Eye (tissue), 1 donor: ENCODE measurements around the gene GGNBP2.
A peak's percentile ranks its signal among the peaks of the same experiment; 100 is the strongest.

Experiments
- DNase-seq: peaks from one replicate; pipeline ENCODE4 v3.0.0-alpha.2; 2015

Gene GGNBP2

GRCh38 chr17:36566081-36566480 lies 21.4 kb downstream of the GGNBP2 start:
- DNase-seq = no peak

DNA sequence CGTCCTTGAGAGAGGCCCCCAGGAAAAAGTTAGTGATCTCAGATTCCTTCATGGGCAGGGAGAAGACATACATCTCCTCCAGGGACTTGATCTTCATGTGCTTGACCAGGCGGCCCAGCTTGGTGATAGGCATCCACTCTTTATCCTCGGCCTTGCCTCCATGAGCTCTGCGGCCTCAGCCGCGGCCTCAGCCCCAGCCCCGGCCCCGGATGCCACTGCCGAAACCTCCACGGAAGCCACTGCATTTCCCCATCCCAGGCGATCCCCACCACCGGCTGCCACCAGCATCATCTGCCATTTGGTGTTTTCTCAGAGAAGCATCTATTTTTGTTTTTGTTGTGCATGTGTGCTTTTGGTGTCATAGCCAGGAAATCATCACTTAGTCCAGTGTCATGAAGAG lies 30.3 kb downstream of the GGNBP2 start:
- DNase-seq = no peak

DNA sequence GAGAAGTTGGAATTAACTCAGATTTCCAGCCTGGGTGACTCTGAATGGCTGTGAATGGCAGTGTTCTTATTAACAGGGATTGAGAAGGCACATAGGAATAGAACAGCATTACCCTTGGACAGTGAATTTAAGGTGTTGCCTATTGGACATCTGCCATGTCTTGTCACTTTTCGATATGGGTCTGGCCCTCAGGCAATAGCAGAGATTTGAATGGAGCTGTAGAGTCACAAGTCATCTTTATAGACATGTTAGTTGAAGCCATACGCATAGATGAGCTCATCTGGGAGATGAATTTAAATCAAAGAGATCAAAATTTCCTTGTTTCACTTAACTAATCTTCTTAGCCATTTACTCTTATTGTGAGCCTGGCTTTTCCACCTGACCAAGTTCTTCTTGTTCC lies 32.1 kb downstream of the GGNBP2 start:
- DNase-seq = no peak

- DNase-seq = no peak
Observed at GRCh38 chr17:36578671-36579070, 34.0 kb downstream of the GGNBP2 start.

- no peak for DNase-seq
Observed at GRCh38 chr17:36583787-36584186, 39.1 kb downstream of the GGNBP2 start.

DNA sequence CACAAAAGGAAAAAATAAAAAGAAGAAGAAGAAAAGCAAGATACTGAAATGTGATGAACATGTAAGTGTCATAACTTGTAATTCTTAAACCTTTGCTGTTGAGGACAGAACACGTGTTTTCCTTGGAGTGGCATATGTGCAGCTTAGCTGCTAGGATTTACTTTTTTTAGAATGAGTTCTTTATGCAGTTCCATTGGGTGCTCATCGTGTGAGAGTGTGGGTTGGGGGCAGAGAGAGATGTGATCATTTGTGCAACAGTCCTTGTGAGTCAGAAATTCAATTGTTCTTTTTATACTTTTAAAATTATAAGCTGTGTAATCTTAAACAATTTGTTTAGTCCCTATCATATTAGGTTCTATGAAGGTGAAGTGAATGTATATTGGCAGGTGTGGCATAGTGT lies 41.4 kb downstream of the GGNBP2 start:
- no peak for DNase-seq

DNA sequence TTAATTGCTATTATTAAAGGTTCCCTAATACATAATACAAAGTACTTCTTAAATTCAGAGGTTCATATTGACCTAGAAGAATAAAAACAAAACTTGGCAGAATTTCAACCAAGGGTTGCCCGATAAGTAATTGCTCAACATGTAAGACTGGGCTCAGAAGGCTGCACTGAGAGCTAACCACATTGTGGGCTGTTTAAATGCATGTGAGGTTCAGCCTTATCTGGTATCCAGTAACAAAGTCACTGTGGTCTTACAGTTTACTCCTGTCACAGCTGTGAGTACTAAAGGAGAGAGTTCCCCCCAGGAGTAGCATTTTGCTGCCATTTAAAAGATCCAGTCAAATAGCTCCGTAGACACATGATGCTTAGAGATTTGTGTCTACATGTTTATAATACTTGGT lies 45.4 kb downstream of the GGNBP2 start:
- DNase-seq = no peak

DNA sequence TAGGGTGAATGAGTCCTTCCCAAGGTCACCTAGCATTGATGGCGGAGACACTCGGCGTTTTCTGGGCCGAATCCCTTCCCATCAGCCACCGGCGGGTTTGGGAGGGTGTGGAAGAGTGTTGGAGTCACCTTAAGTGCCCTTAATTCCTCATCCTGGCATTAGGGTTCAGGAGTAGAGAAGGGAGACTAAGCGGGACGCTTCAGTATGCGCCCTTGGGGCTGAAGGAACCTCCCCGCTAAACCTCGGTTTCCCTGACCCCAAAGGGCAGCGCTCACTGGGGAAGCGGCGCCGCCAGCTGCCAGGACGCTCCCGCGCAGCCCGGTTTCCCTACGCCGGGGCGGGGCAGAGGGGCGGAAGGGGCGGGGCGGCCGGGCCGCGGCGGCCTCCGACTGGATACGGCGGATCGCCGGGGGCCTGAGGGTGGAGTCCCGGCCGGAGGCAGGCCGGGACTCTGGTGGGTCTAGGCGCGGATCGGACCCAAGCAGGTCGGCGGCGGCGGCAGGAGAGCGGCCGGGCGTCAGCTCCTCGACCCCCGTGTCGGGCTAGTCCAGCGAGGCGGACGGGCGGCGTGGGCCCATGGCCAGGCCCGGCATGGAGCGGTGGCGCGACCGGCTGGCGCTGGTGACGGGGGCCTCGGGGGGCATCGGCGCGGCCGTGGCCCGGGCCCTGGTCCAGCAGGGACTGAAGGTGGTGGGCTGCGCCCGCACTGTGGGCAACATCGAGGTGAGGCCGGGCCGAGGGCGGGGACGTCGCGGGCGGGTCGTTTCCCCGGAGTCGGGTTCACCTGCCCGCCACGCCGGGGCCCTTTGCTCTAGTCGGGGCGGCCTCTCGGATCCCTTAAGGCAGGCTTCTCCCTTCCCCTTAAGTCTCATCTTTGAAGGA lies 47.0 kb downstream of the GGNBP2 start, which contains the start of gene DHRS11:
DHRS11 (plus strand) TSS at position 446 of the 882 bp plus-strand sequence; CDS start at position 577, 131 bp downstream.
- DNase-seq = peak; percentile 86

DNA sequence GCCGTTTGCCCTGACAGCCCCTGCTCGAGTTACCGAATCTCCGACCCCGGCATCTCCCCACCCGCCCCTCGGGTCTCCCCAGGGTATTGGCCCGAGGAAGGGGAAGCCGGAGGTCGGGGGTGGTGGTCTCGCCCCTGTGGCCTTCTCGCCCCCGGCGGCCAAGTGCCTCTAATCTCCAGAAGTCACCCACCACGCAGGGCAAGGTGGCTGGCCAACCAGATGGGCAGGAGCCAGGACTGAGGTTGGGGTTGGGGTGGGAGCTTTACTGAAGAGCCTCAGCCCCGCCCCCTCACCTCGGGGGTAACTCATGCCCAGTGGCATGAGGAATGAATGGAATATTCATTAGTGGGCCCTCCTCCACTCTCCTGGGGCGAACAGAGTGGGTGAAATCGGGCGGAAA lies 47.6 kb downstream of the GGNBP2 start:
- peak; percentile 62 for DNase-seq

DNA sequence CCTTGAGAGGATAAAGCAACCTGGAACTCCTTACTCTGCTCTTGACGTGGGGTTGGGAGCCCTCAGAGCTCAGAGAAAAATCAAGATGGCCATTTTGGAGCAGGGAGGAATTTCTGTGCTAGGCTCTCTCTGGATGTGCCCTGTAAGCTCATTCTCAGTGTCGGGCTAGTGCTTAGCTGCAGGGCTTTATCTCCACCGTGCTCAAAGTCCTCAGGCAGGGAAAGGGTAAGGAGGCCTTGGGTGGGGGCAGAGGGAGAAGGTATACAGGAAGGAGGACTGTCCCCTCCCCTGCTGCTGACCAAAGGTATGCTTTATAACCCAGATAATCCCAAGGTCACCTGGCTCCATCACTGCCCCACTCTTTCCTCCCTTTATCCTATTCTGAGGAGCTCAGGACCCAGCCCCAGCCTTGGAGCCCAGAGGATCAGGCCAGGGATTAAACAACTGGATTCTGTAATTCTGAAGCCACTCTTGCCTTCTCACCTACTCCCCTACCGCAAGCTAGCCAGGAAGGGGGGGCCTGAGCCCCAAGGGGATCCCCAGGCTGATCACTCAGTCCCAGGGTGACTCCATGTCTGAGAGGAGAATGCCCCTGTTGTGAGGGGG lies 48.1 kb downstream of the GGNBP2 start:
- no peak for DNase-seq

DNA sequence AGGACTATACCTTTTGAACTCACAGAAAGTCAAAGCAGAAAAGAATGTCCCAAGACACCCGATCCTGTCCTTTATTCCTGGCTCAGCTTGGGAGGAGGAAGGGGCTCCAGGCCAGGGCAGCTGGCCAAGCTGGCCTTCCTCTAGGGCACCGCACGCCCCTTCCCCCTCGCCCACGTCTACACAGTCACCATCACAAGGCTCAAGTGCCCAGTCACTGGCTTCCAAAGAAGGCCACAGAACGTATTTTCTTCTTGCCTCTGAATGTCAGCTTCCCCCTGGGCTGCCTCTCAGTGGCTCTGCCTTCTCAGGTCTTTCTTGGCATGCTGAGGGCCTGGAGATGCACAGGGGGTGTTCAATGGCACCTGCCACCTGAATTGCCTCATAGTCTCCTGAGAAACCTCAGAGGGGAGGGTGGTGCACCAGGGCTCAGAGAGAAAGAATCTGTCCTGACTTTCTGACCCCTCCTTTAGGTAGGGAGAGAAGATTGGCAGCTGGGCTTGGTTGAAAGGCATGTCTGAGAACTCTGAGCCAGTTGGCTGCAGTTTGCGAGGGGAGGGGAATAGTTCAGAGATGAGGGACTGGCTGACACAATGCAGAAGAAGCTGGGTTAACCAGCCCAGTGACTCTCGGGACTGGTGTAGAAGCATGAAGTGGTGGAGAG lies 49.1 kb downstream of the GGNBP2 start:
- DNase-seq = no peak

GRCh38 chr17:36594626-36595401 lies 50.1 kb downstream of the GGNBP2 start:
- no peak for DNase-seq

DNA sequence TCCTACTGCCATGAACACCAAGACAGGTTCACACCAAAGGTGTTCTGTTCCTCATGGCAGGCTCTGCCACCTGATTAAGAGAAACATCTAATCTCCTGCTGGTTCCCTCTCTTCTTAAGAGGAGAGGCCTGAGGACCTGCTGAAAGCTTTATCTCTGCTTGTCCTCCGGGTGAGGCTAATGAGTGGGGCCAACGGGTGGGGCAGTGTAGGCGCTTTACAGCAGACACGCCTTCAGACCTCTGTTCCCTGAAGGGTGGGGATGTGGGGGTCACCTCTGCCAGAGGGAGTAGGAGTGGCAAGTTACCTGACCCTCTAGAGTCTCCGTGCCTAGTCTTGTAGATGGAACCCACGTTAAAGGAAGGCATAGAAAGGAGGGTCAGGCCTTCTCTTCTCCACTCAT lies 52.5 kb downstream of the GGNBP2 start:
- no peak for DNase-seq

GRCh38 chr17:36597866-36598777 lies 53.4 kb downstream of the GGNBP2 start:
- DNase-seq = no peak

DNA sequence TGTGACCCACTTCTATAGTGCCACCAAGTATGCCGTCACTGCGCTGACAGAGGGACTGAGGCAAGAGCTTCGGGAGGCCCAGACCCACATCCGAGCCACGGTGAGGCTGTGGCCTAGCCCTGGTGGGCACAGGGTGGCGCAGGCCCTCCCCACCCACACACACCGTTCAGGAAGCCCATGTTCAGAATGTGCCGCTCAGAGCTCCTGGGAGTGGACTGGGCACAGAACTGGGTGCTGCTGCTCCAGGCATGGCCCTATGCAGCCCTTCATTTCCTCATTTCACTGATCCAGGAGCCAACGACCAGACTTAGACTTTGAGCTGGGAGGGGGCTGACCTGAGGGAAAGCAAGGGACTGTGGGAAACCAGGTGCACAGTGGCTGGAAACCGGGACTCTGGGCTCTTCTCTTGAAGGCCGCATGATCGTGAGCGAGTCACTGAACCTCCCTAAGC lies 54.3 kb downstream of the GGNBP2 start:
- DNase-seq = no peak

DNA sequence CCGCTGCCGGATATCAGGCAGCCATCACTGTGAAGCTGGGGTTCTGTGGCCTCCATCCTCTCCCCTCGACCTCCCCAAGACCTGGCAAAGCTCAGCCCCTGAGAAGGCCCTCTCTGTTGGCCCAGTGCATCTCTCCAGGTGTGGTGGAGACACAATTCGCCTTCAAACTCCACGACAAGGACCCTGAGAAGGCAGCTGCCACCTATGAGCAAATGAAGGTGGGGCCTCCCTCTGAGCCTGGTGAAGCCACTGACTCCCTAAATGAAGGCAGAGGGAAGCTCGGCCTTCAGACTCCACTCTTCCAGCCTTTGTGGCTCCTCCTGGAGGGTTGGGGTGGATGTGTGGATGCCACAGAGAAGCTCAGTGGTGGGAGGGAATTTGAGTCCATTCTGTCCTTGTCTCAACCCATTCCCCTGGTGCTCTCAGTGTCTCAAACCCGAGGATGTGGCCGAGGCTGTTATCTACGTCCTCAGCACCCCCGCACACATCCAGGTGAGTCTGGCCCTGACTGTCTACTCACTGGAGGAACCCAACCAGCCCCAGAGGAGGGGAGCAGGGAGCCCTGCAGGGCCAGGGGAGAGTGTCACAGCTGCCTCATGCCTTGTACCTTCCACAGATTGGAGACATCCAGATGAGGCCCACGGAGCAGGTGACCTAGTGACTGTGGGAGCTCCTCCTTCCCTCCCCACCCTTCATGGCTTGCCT lies 55.0 kb downstream of the GGNBP2 start:
- DNase-seq = no peak

DNA sequence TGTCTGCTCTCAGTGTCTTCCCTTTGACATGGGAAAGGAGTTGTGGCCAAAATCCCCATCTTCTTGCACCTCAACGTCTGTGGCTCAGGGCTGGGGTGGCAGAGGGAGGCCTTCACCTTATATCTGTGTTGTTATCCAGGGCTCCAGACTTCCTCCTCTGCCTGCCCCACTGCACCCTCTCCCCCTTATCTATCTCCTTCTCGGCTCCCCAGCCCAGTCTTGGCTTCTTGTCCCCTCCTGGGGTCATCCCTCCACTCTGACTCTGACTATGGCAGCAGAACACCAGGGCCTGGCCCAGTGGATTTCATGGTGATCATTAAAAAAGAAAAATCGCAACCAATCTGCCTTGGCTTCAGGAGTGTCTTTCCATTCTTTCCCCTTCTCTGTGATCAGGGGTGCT lies 55.7 kb downstream of the GGNBP2 start:
- DNase-seq = no peak

- no peak for DNase-seq
Observed at GRCh38 chr17:36600936-36601302, 56.2 kb downstream of the GGNBP2 start.

DNA sequence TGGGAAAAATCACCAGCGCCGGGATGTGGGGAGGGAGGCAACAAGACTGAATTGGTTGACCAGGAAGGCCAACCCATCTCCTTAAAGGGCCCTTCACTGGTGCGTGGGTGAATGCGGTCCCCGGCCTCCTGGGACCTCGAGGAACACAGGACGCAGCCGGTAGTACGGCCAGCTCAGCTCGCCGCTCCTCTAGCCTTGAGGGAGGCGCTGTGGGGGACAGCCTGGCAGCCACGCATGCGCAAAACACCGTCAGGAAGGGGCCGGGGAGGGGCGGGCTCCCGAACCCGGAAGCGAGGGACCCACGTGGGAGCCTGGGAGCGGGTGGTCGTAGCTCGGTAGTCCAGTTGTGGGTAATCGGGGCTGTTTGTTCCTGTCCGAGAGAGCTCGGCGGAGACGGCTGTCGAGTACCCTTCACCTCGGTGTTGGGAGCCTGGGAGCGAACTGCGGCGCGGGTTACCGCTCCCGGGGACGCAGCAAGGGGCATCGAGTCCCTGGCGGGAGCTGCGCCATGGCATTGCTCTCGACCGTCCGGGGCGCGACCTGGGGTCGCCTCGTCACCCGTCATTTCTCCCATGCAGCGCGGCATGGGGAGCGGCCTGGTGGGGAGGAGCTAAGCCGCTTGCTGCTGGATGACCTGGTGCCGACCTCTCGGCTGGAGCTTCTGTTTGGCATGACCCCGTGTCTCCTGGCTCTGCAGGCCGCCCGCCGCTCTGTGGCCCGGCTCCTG lies 56.7 kb downstream of the GGNBP2 start, which contains the start of gene MRM1:
MRM1 (plus strand) TSS at position 281 of the 727 bp plus-strand sequence; CDS start at position 509, 228 bp downstream.
- DNase-seq = peak; percentile 97

DNA sequence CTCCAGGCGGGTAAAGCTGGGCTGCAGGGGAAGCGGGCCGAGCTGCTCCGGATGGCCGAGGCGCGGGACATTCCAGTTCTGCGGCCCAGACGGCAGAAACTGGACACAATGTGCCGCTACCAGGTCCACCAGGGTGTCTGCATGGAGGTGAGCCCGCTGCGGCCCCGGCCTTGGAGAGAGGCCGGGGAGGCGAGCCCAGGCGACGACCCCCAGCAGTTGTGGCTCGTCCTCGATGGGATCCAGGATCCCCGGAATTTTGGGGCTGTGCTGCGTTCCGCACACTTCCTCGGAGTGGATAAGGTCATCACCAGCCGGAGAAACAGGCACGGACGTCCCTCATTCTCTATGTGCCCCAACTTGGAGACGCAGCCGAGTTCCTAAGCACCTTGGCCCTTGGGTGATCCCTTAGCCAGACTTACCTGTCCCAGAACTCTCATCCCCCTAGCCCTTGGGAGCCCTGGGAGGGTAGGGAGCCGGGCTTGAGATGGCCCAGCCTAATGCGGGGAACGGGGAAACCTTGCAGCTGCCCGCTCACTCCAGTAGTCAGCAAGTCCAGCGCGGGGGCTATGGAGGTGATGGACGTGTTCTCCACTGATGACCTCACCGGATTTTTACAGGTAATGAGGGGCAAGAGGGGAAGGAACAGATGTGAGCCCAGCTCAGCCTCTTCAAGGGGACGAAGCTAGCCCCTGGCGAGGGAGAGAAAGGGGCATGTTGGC lies 57.5 kb downstream of the GGNBP2 start:
- DNase-seq = no peak
